Measurements from ENCODE around the gene XXYLT1.
A peak's percentile ranks its signal among the peaks of the same experiment; 100 is the strongest.
"Not testable (repeated sequence)": the region's sequence is repeated elsewhere in the genome, so short reads cannot be mapped to it uniquely, and the experiment has no call there.

The XXYLT1 gene

DNA sequence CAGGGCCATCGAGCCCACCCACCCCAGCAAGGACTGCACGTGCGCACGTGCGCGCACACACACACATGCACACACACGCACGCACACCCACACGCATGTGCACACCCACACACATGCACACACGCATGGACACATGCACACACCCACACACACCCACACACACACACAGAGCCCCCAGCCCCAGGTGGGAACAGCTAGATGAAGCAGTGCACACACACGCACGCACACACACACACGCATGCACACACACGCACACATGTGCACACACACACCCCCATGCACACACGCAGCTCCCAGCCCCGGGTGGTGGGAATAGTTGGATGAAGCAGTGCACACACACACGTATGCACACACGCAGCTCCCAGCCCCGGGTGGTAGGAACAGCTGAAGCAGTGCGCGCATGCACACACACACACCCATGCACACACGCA lies 158.6 kb downstream of the XXYLT1 start:
- no peak for DNase-seq (ENCODE audit: low read depth)

DNA sequence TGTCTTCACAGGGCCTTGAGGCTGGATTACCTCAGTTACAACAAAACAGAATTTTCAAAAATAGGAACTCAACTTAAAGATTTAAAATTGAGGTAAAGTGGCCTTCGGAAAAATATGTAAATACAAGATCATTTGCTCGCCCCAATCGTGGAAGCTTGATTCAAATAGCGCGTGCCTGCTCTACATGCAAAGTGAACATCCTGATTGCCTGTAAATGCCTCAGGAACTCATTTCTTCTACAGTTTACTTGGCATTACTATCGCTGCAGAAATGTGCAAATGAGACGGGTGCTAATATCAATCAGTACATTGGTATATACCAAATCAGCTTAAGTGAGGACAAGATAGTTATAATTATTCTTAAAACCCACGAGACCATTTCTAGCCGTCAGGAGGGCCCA lies 159.2 kb downstream of the XXYLT1 start:
- DNase-seq (ENCODE audit: low read depth): no peak

DNA sequence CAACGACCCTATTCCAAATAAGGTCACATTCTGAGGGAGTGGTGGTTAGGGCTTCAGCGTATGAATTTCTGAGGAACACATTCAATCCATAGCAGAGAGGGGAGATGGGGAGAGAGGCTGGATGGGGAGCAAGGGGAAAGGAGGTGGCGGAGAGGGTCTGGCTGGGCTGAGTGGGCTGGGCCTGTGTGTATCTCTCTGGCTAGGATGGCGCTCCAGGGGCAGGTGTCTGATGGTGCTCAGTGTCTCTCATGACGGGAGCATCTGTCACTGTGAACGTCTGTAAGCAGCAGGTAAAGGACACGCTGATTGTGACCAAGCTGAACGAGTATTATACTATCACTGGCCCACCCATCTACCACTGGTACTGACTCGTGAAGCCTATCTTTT lies 159.6 kb downstream of the XXYLT1 start:
- no peak for DNase-seq (ENCODE audit: low read depth)

DNA sequence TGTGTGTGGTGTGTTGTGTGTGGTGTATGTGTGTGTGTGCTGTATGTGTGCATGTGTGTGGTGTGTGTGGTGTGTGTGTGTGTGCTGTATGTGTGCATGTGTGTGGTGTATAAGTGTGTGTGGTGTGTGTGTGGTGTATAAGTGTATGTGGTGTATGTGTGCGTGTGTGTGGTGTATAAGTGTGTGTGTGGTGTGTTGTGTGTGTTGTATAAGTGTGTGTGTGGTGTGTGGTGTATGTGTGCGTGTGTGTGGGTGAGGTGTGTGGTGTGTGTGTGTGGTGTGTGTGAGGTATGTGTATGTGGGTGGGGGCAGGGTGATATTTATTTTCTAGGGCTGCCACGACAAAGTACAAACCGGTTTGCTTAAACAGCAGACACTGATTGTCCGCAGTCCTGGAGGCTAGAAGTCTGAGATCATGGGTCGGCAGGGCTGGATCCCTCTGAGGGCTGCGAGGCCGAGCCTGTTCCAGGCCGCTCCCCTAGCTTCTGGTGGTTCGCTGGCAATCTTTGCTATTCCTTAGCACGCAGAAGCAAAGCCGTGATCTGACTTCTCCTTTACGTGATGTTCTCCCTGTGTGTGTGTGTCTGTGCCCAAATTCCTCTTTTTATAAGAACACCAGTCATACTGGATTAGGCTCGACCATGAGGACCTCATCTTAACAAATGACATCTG lies 160.2 kb downstream of the XXYLT1 start:
- no peak for DNase-seq (ENCODE audit: low read depth)

DNA sequence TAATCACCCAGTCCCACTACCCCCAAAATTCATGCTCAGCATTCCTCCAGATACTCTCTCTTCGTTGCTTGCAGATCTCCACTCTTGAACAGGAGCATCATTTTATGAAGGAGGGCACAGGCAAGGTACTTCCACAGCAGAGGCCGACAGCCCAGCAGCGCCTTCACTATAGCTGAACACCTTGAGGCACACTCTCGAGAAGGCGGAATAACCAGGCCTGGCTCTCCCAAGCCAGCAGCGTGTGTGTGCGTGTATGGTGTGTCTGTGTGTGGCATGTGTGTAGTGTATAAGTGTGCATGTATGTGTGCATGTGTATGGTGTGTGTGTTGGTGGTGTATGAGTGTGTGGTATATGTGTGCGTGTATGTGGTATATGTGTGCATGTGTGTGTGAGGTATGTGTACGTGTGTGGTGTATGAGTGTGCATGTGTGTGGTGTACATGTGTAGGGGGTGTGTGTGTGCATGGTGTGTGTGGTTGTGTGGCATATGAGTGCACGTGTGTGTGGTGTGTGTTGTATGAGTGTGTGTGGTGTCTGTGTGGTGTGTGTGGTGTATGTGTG lies 161.8 kb downstream of the XXYLT1 start:
- DNase-seq (ENCODE audit: low read depth): no peak

DNA sequence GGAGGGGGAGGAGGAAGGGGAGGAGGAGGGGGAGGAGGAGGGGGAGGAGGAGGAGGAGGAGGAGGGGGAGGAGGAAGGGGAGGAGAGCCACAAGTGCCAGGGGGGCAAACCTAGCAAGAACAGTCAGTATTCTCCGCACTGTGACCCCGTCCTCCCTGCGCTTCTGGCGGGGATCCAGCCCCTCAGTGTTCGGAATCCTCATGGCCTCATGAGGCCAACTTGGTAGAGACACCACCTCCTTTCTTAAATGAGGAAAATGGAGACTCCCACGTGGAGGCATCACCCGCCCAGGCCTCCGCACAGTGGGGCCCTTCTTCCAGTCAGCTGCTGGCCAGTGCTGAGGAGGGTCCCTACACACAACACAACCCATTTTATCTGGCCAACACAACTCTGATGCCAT lies 163.4 kb downstream of the XXYLT1 start:
- DNase-seq (ENCODE audit: low read depth): no peak

DNA sequence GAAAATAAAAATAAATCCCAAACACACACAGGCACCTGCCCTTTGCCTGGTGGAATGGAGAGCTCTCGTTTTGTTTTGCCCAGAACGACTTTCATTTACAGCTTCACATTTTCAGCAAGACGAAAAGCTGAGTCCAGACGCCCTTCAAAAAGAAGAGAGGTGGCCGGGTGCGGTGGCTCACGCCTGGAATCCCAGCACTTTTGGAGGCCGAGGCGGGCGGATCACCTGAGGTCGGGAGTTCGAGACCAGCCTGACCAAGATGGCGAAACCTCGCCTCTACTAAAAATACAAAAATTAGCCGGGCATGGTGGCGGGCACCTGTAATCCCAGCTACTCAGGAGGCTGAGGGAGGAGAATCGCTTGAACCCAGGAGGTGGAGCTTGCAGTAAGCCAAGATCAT lies 163.9 kb downstream of the XXYLT1 start:
- DNase-seq (ENCODE audit: low read depth): not testable (repeated sequence)

DNA sequence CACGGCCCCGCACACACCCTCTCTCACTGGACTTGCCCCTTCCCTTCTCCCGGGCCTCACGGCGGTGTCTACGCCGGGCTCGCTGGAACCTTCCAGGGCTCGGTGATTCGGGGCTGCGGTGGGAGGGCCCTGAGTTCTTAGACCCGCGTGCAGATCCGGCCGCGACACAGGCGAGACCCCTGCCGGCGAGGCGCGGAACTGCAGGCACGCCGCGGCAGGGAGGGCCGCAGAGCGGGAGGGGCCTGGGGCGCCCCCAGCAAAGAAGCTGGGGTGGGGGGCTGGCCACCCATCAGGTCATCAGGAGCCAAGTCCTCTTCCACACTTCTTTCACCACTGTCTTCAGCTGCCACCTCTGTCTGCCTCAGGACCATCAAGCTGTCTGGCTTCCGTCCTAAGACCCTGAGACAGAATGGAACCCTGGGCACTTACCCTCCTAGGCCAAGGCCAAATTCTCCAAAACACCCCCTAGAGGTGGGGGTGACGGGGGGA lies 164.5 kb downstream of the XXYLT1 start:
- DNase-seq (ENCODE audit: low read depth): peak; percentile 37

DNA sequence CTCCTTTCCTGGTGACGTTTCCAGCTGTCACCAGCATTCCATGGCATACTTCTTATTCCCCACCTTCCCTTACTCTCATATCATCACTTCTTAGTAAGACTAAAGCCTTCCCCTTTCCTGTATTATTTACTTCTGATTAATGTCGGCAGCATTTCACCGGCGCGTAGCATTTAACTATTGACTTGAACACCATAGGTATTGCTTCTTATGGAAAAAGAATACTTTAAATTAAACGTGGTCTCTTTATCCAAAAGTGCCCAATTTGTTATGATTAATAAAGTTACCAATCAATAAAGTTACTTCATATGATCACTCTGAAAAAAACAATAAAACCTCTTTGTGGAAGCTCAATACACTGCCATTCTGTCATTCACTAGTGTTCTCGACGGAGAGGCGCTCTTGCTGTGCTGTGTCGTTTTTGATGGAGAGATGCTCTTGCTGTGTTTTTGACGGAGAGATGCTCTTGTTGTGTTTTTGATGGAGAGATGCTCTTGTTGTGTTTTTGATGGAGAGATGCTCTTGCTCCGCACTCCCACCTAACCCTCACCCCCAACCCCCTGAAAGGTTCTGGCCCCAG lies 165.0 kb downstream of the XXYLT1 start:
- no peak for DNase-seq (ENCODE audit: low read depth)

DNA sequence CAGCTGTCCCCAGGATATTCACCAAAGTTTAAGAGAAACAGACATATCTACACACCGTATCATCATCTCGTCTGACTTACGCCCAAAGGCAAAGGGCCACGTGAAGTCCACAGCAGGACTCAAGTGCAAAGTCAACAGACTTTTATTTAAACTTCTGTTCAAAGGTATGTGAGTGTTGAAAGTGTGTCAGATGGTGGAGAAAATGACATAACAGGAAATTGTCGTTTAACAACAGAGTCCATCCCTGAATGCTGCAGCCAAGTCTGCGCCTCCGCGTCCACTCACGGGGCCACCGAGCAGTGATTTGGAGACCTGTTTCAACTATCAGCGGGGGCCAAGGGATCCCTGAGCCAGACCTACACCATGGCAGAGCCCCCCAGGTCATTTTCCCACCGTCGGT lies 165.6 kb downstream of the XXYLT1 start:
- DNase-seq (ENCODE audit: low read depth): no peak

DNA sequence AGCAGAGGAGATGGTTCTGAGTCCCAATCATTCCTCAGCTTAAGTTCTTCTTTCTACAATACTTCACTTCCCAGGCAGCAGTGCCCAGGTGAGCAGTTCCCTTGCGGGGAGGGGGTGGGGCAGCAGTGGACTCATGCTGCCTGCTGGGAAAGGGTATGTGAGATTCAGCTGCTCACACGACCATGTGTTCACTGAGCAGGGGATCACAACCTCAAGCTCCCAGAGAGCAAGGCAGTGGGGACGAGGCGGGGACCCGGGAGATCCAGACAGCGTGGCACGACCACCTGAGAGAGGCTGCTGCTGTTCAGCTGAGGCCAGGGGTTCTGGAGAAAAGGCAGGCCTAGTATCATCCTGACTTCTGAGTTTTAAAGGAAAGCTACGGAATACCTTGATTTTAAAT lies 166.6 kb downstream of the XXYLT1 start:
- DNase-seq (ENCODE audit: low read depth): no peak

DNA sequence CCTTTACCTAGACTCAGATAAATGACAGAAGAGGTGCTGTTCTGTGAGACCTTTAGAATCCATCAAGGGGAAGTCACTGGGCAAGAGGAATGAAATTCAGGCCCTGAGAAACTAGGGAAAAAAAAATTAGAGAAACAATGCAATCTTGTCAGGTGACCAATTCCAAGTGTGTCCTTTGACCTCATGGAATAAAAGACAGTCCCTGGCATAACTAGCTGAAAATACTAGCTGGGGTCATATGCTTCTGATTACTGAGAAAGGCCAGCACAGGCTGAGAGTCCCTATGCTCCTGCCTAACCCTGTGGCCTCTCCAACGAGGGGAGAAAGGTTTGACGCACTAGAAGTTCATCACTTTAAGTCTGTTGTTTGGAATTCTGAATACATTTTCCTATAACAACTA lies 167.3 kb downstream of the XXYLT1 start:
- DNase-seq (ENCODE audit: low read depth): no peak

DNA sequence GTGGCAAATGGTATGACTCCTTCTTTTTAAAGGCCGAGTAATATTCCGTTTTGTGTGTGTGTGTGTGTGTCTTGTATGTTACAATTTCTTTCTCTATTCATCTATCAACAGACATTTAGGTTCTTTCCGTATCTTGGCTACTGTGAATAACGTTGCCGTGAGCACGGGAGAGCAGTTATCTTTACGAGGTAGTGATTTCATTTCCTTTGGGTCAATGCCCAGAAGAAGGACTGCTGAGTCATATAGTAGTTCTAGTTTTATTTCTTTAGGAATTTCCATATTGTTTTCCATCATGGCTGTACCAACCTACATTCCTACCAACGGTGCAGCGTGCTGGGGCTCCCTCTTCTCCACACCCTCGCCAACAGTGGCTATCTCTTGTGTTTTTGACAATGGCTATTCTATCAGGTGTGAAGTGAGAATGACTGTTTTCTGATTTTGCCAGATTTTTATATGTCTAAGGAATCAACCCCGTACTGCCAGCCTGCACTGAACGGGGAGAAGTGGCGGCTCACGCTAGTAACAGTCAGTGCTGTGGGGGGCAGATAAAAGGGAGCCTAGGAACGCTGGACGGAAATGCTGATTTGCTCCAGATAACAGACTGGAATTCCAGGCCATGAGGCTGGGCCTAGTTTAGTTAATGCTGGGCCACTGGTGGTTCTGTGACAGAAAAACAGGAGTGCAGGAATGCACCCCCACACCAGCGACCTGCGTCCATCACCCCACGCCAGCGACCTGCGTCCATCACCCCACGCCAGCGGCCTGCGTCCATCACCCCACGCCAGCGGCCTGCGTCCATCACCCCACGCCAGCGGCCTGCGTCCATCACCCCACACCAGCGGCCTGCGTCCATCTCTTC lies 168.1 kb downstream of the XXYLT1 start:
- no peak for DNase-seq (ENCODE audit: low read depth)

DNA sequence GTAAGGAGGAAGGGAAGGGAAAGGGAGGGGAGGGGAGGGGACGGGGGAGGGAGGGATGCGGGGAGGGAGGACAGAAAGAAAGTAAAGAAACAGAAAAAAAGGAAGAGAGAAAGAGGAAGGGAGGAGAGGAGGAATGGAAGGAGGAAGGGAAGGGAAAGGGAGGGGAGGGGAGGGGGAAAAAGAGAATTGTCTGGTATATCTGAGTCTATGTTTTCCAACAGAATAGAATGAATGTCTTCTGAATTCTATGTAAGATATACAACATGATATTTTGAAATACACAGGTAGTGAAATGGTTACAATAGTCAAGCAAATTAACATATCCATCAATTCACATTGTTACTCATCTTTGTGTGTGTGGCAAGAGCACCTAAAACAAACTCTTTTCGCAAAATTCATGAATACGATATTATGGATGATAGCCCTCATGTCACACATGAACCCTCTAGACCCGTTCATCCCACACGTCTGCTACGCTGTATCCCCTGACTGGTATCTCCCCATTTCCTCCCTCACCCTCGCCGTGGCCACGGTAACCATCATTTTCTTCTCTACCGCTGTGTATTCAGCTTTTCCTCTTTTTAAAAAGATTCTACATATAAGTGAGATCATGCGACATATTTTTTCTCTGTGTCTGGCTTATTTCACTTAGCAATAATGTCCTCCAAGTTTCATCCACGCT lies 168.9 kb downstream of the XXYLT1 start:
- DNase-seq (ENCODE audit: low read depth): no peak

DNA sequence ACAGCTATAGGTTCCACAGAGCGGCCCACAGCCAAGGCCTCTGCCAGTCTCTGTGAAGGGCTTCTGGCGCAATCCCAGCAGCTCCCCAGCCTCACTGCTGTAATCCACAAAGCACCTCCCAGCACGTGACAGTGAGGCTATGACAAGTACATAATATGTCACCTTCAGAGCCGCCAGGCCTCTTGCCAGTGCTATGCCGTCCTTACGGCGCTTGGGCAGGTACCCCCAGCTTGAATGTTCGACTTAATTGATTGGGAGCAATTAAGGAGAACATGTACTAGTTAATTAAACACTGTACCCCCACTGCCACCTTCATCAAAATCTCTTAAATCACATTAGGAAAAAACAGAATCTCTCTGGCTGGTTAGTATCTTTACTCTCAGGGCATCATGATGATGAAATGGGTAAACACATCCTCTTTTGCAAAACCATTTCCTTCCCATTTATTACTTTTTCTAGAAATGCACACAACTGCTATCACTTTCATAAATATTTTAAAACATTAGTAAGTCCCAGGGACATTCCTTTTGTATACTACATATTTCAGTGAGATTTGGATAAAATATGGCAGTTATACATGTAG lies 169.9 kb downstream of the XXYLT1 start:
- DNase-seq (ENCODE audit: low read depth): no peak

DNA sequence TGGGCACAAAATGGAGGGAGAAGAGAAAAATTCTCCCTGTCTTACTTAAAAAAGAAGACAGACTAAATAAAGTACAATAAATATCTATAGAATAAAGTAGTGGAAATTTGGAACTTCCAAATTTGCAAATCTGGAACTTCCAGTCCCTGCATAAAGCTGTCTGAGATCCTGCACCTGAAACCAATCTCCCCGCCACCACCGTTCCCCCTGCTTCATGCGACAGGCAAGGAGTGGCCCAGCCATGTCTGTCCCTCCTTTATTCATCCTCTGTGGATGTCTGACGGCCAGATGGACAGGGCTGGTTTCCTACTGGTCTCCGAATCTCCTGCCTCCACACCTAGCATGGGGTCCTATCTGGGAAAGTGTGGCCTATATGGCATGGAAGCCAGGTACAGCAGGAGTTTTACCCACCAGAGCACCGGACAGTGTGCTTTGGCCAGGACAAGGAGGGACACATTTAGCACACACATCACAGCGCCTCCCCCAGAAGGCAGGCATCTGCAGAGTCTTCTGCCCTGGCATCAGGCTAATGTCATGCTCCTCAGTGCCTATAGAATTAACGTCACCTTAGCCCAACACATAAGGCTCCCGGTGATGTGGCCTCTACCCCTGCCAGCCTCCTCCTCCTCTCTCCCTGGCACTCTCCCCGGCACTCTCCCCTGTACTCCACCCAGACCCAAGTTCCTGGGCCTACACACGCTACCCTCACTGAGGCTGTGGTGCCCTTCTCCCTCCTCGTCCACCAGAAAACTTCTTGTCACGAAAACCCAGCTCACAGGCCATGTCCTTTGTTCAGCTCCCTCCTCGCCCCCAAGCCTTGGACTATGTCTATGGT lies 170.8 kb downstream of the XXYLT1 start:
- DNase-seq (ENCODE audit: low read depth): no peak

DNA sequence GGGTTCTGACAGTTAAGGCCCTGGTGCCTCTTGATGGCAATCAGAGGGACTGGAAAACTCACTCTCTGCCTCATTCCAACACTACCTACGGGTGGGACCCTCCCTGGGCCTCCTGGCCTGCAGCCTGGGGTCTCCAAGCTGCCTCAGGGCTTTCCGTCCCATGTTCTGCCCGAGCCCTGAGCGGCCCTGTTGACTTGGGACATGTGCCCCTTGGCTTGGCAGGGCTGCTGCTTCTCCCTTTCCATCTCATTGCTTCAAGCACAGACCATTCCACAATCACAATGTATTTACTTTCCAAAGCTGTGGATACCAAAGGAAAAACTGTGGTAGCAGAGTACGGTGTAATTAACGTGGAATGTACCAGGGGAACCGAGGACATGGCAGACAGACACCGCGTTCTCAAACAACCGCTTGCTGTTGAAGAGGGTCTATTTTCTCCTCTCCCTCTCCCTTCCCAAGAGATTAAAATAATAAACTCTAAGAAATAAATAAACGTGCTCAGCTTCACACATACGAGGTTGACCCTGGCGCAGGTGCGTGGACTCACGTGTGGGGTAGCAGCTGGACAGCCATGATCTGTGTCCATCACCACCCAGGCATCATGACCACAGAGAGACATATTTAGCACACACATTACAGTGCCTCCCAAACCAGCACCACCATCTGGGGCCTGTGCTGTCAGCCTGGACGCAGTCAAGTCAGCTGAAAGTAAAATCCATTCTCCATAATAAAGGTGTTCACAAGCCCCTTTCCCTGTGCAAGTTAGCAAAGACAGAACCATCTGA lies 172.0 kb downstream of the XXYLT1 start:
- no peak for DNase-seq (ENCODE audit: low read depth)

DNA sequence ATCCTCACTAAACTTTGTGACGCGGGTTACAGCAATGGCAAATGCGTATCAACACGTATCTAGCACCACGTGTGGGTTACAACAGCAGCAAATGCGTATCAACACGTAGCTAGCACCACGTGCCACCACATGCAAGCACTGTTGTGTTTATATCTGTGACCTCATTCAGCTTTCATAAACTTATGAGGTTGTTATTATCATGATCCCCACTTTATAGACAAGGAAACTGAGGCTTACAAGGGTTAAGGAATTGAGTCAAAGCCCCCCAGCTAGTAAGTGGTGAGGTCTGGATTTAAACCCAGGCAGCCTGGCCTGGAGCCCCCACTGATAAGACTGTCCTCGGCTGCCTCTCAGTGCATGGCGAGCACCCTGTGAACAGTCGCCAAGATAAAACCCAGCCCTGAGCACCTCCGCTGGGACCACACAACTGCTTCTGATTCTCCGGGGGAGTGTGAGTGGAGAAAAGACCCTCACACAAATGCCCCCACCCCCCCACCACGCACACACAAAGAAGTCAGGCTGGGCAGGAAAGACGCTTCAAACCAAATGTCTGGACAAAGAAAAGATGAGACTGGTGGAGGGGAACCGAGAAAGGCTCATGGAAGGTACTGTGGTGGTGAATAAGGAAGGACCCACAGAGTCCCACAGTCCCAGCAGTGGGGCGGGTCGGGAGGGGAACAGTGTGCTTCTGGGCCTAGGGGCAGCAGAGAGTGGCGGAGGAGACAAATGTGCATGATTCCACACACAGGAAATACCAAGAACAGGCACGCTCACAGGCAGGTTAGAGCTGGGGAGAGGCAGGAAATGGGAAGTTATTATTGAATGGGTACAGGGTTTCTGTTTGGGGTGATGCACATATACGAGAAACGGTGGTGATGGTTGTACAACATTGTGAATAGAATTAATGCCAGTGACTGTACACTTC lies 173.4 kb downstream of the XXYLT1 start:
- no peak for DNase-seq (ENCODE audit: low read depth)
